Amygdala (tissue), 56 donors: Measurements from ENCODE around the gene BCL7A.

ENCODE experiments used
- DNase-seq, 56 donors: peaks; one replicate each; lab custom pipeline; 2025; lab: John Stamatoyannopoulos, UW

BCL7A gene

GRCh38 chr12:122111089-122111641 lies 89.5 kb downstream of the BCL7A start:
- DNase-seq = no peak
